ENCODE data around the gene AQP9.

GRCh38 chr15:58161436-58161930, 23.3 kb downstream of the AQP9 start:
- TF ChIP-seq REST (IDR thresholded peaks at IDR 0.05; ENCODE audit: low read depth) (no peak), MAX (IDR thresholded peaks at IDR 0.05) (no peak), RAD21 (IDR thresholded peaks at IDR 0.05; ENCODE audit: low read depth) (no peak), TAF1 (IDR thresholded peaks at IDR 0.05; ENCODE audit: low read depth) (no peak), USF1 (IDR thresholded peaks at IDR 0.05) (no peak), FOXM1 (IDR thresholded peaks at IDR 0.05; ENCODE audit: borderline replicate concordance, low read depth) (no peak)

Measured in Ishikawa (cell line).